ACC112 (cell line): Measurements from ENCODE around the gene ASXL2.

Experiments used
- H2AFZ ChIP-seq: fragments of 200-600 bp; sonication (generic); one replicate; pipeline ENCODE4 v1.6.0; 2017; ENCODE audit warnings: antibody characterized with exemption, low read length; ENCODE audit not compliant: unreplicated experiment
- H3K27ac ChIP-seq: fragments of 200-600 bp; sonication (generic); 2 replicates; pipeline ENCODE4 v1.5.1; 2014; ENCODE audit warnings: low read depth, mild to moderate bottlenecking, antibody characterized with exemption, low read length, moderate library complexity
- H3K27me3 ChIP-seq: fragments of 200-600 bp; sonication (generic); 2 replicates; pipeline ENCODE4 v1.6.1; 2014; ENCODE audit warnings: mild to moderate bottlenecking, antibody characterized with exemption, low read length, moderate library complexity, mixed read lengths; ENCODE audit not compliant: insufficient read depth
- H3K36me3 ChIP-seq: fragments of 200-600 bp; sonication (generic); 2 replicates; pipeline ENCODE4 v1.6.1; 2016; ENCODE audit warnings: mild to moderate bottlenecking, antibody characterized with exemption, low read length, moderate library complexity, mixed read lengths; ENCODE audit not compliant: insufficient read depth
- H3K4me1 ChIP-seq: fragments of 200-600 bp; sonication (generic); one replicate; pipeline ENCODE4 v1.6.1; 2016; ENCODE audit warnings: low read length, mixed read lengths; ENCODE audit not compliant: insufficient read depth, unreplicated experiment, control insufficient read depth
- H3K4me3 ChIP-seq: fragments of 200-600 bp; sonication (generic); 2 replicates; pipeline ENCODE4 v1.5.1; 2014; ENCODE audit warnings: mild to moderate bottlenecking, low read depth, low read length
- H3K79me2 ChIP-seq: fragments of 200-600 bp; sonication (generic); one replicate; pipeline ENCODE4 v1.6.0; 2016; ENCODE audit warnings: low read length; ENCODE audit not compliant: control insufficient read depth, unreplicated experiment, insufficient read depth

ASXL2 gene

GRCh38 chr2:25821225-25822056, 56.8 kb downstream of the ASXL2 start:
- Histone ChIP-seq H3K79me2 (peaks cover 20% of the 10 kb centered on the region), H3K4me1 (peaks cover 8% of the 10 kb centered on the region), H2AFZ (no peak overlapping the region), H3K27ac (no peak overlapping the region), H3K36me3 (0 out of 2 replicates have a peak, but pooled peaks cover 4% of the 10 kb centered on the region), H3K27me3 (no peaks in the 10 kb centered on the region), H3K4me3 (no peak overlapping the region)

GRCh38 chr2:25819597-25820039, 58.7 kb downstream of the ASXL2 start:
- H3K4me3 ChIP-seq = no peak overlapping the region
- no peak overlapping the region for H3K27ac ChIP-seq
- peaks cover 10% of the 10 kb centered on the region for H3K4me1 ChIP-seq
- H3K27me3 ChIP-seq = no peaks in the 10 kb centered on the region
- H3K36me3 ChIP-seq = 0 out of 2 replicates have a peak, but pooled peaks cover 4% of the 10 kb centered on the region
- H2AFZ ChIP-seq = no peak overlapping the region
- H3K79me2 ChIP-seq = peaks cover 23% of the 10 kb centered on the region

GRCh38 chr2:25817630-25818029, 60.7 kb downstream of the ASXL2 start:
- Histone ChIP-seq H2AFZ (no peak overlapping the region), H3K27ac (no peak overlapping the region), H3K79me2 (peaks cover 36% of the 10 kb centered on the region), H3K36me3 (0 out of 2 replicates have a peak, but pooled peaks cover 3% of the 10 kb centered on the region), H3K27me3 (no peaks in the 10 kb centered on the region), H3K4me1 (peaks cover 12% of the 10 kb centered on the region), H3K4me3 (no peak overlapping the region)

- Histone ChIP-seq H3K4me1 (peaks cover 12% of the 10 kb centered on the region), H3K36me3 (no peaks in the 10 kb centered on the region), H2AFZ (no peak overlapping the region), H3K27ac (no peak overlapping the region), H3K27me3 (no peaks in the 10 kb centered on the region), H3K4me3 (no peak overlapping the region), H3K79me2 (peaks cover 40% of the 10 kb centered on the region)
Measured at GRCh38 chr2:25817006-25817405, 61.3 kb downstream of the ASXL2 start.

GRCh38 chr2:25816249-25816648, 62.0 kb downstream of the ASXL2 start:
- H3K27me3 ChIP-seq = no peaks in the 10 kb centered on the region
- H3K79me2 ChIP-seq = peaks cover 40% of the 10 kb centered on the region

GRCh38 chr2:25814681-25815080, 63.6 kb downstream of the ASXL2 start:
- Histone ChIP-seq H3K27ac (no peak overlapping the region), H3K36me3 (no peaks in the 10 kb centered on the region), H3K27me3 (no peaks in the 10 kb centered on the region), H3K79me2 (peaks cover 40% of the 10 kb centered on the region), H2AFZ (no peak overlapping the region), H3K4me1 (peaks cover 5% of the 10 kb centered on the region), H3K4me3 (no peak overlapping the region)

More at GRCh38 chr2:25816249-25816648, 62.0 kb downstream of the ASXL2 start:
- peaks cover 6% of the 10 kb centered on the region for H3K4me1 ChIP-seq
- H3K4me3 ChIP-seq = no peak overlapping the region
- H3K36me3 ChIP-seq = no peaks in the 10 kb centered on the region
- no peak overlapping the region for H2AFZ ChIP-seq
- H3K27ac ChIP-seq = no peak overlapping the region

GRCh38 chr2:25810428-25810827, 67.9 kb downstream of the ASXL2 start:
- Histone ChIP-seq H3K79me2 (peaks cover 22% of the 10 kb centered on the region), H2AFZ (no peak overlapping the region), H3K4me3 (no peak overlapping the region), H3K27me3 (no peaks in the 10 kb centered on the region), H3K4me1 (peaks cover 26% of the 10 kb centered on the region), H3K27ac (no peak overlapping the region), H3K36me3 (no peaks in the 10 kb centered on the region)

GRCh38 chr2:25809646-25810045, 68.6 kb downstream of the ASXL2 start:
- no peak overlapping the region for H3K4me3 ChIP-seq
- peaks cover 5% of the 10 kb centered on the region; the same call in 1 of the 2 replicates for H3K36me3 ChIP-seq
- H3K4me1 ChIP-seq = peaks cover 24% of the 10 kb centered on the region
- H3K27me3 ChIP-seq = no peaks in the 10 kb centered on the region
- H3K79me2 ChIP-seq = peaks cover 17% of the 10 kb centered on the region
- H2AFZ ChIP-seq = no peak overlapping the region
- no peak overlapping the region for H3K27ac ChIP-seq

- Histone ChIP-seq H2AFZ (no peak overlapping the region), H3K4me3 (no peak overlapping the region), H3K27me3 (no peaks in the 10 kb centered on the region), H3K4me1 (peaks cover 21% of the 10 kb centered on the region), H3K27ac (no peak overlapping the region; the same call in 1 of the 2 replicates), H3K36me3 (peaks cover 20% of the 10 kb centered on the region), H3K79me2 (peaks cover 7% of the 10 kb centered on the region)
Measured at GRCh38 chr2:25808006-25808383, 70.3 kb downstream of the ASXL2 start.

GRCh38 chr2:25806941-25807340, 71.3 kb downstream of the ASXL2 start:
- no peak overlapping the region for H2AFZ ChIP-seq
- H3K27ac ChIP-seq = no peak overlapping the region
- H3K79me2 ChIP-seq = no peaks in the 10 kb centered on the region
- peaks cover 21% of the 10 kb centered on the region for H3K4me1 ChIP-seq
- no peaks in the 10 kb centered on the region for H3K27me3 ChIP-seq
- H3K36me3 ChIP-seq = peaks cover 21% of the 10 kb centered on the region
- H3K4me3 ChIP-seq = no peak overlapping the region

GRCh38 chr2:25805987-25806386, 72.3 kb downstream of the ASXL2 start:
- H3K27me3 ChIP-seq = no peaks in the 10 kb centered on the region
- no peak overlapping the region for H3K4me3 ChIP-seq
- H3K79me2 ChIP-seq = no peaks in the 10 kb centered on the region
- no peak overlapping the region for H3K27ac ChIP-seq
- H2AFZ ChIP-seq = no peak overlapping the region
- H3K36me3 ChIP-seq = peaks cover 21% of the 10 kb centered on the region
- peaks cover 21% of the 10 kb centered on the region for H3K4me1 ChIP-seq
